Jurkat, Clone E6-1 (cell line): ENCODE results near the gene OPCML.

Experiments
- DNase-seq: peaks from one replicate; pipeline ENCODE4 v3.0.0-alpha.2; 2011; ENCODE audit warnings: low read depth, low spot score
- H3K4me3 ChIP-seq: 2 replicates; pipeline ENCODE4 v1.5.1; 2011; ENCODE audit warnings: mild to moderate bottlenecking, low read length, control low read depth, moderate library complexity

OPCML gene

GRCh38 chr11:133385781-133386180 lies 146.5 kb downstream of the OPCML start:
- DNase-seq, result no peak
- H3K4me3 ChIP-seq, result no peak overlapping the region

- DNase-seq, result no peak
- no peak overlapping the region for H3K4me3 ChIP-seq
Measured at GRCh38 chr11:133384731-133385130, 147.6 kb downstream of the OPCML start.

GRCh38 chr11:133383689-133384088 lies 148.6 kb downstream of the OPCML start:
- no peak for DNase-seq
- no peak overlapping the region for H3K4me3 ChIP-seq

GRCh38 chr11:133383201-133383600 lies 149.1 kb downstream of the OPCML start:
- no peak for DNase-seq
- no peak overlapping the region for H3K4me3 ChIP-seq

- H3K4me3 ChIP-seq, result no peak overlapping the region
- no peak for DNase-seq
Measured at GRCh38 chr11:133382131-133382812, 150.0 kb downstream of the OPCML start.

- DNase-seq, result no peak
- H3K4me3 ChIP-seq, result no peak overlapping the region
Measured at GRCh38 chr11:133381761-133382130, 150.6 kb downstream of the OPCML start.

- DNase-seq, result no peak
- H3K4me3 ChIP-seq, result no peak overlapping the region
Measured at GRCh38 chr11:133366147-133366546, 166.2 kb downstream of the OPCML start.

- no peak for DNase-seq
Measured at GRCh38 chr11:133362916-133363315, 169.4 kb downstream of the OPCML start.

GRCh38 chr11:133362156-133362555 lies 170.1 kb downstream of the OPCML start:
- H3K4me3 ChIP-seq, result no peak overlapping the region
- DNase-seq, result no peak

More at GRCh38 chr11:133362916-133363315, 169.4 kb downstream of the OPCML start:
- H3K4me3 ChIP-seq, result no peak overlapping the region

- H3K4me3 ChIP-seq, result no peak overlapping the region
- DNase-seq, result no peak
Measured at GRCh38 chr11:133361689-133361994, 170.7 kb downstream of the OPCML start.

GRCh38 chr11:133360860-133361688 lies 171.2 kb downstream of the OPCML start:
- no peak for DNase-seq
- no peak overlapping the region for H3K4me3 ChIP-seq

DNA sequence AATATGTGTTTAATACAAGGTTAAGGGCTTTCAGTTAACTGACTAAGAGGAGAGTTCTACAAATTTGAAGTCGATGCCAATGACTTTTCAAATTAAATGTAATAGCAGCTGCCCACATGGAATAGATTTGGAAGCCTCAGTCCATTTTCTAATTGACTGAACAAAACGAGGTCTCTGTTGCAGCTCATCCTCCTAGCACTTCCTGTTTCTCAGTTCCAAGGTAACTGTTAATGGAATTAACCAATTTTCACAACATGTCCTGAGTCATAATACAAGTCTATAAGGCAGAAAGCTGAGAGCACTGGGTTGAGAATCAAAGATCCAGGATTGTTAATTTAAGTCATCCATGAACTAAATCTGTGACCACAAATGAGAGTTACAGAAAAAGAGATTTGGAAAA lies 177.2 kb downstream of the OPCML start:
- H3K4me3 ChIP-seq, result no peak overlapping the region
- no peak for DNase-seq

- DNase-seq, result no peak
- H3K4me3 ChIP-seq, result no peak overlapping the region
Measured at GRCh38 chr11:133354069-133354468, 178.2 kb downstream of the OPCML start.

GRCh38 chr11:133350045-133350444 lies 182.3 kb downstream of the OPCML start:
- no peak for DNase-seq
- no peak overlapping the region for H3K4me3 ChIP-seq

- DNase-seq, result no peak
- no peak overlapping the region for H3K4me3 ChIP-seq
Measured at GRCh38 chr11:133347988-133348387, 184.3 kb downstream of the OPCML start.

GRCh38 chr11:133346137-133346536 lies 186.2 kb downstream of the OPCML start:
- DNase-seq, result no peak

DNA sequence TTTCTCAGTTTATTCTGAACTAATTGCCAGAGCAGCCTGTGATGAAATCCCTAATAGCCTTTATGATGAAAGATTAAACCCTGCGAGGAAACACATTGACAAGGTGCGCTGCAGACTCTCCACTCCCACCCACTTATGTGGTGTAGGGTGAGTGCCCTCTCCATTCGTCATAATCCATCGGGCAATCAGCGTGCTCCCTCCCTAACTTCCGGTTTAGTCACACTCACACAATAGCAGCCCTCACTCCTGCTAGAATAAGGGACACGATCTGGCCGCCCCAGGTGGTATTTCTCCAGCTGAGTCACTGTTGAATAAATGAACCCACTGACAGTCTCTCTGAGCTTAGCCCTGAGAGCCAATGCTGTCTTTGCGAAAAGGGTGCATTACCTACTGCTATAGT lies 188.3 kb downstream of the OPCML start:
- no peak for DNase-seq
- H3K4me3 ChIP-seq, result no peak overlapping the region

More at GRCh38 chr11:133346137-133346536, 186.2 kb downstream of the OPCML start:
- H3K4me3 ChIP-seq, result no peak overlapping the region

DNA sequence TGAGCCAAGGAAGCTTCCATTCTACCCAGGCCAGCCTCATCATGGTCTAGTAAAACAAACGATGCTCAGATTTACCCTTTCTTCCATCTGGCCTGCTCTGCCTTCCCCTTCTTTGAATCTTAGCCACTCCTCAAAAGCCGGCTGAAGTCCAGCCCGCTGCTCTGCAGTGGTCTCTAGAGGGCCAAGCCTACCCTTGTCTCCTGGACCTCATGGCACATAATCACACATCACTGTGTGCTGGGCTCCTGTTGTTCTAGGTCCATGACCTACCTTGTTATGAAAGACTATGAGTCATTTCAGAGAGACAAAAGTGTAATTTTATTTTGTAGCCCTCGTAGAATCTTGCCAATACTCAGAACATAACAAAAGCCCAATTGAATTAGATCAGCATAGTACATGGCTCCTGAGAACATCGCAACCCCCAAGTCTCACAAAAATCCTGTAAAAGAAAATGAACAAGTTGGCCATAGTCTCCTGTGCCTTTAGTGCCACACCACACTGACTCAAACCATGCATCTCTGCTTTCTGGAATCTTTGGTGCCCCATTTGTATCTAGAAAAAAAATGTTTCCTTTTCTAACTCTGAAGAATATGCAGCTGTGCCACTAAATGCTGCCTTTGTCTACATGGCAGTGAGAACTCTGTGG lies 192.7 kb downstream of the OPCML start:
- H3K4me3 ChIP-seq, result no peak overlapping the region
- DNase-seq, result no peak

DNA sequence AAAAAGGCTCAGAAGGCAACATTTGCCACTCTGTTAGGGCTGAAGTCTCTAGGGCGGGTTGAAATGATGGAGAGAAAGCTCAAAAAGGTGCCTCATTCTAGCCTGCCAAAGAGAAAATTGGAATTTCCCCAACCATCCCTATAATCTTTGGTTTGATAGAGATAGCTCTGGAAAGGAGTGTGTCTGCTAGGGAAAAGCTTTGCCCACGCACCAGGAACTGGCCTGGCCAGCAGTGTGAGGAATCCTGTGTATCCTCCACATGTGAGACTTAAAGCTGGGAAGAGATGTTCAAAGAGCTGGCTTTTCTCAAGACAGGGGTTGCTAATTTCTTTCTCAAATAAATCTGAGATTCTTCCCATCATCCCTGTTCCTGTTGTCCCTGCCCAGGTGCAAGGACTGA lies 193.7 kb downstream of the OPCML start:
- no peak for DNase-seq
- H3K4me3 ChIP-seq, result no peak overlapping the region

- H3K4me3 ChIP-seq, result no peak overlapping the region
- DNase-seq, result no peak
Measured at GRCh38 chr11:133337951-133338418, 194.3 kb downstream of the OPCML start.
